Left renal pelvis (tissue), 4 donors: ENCODE data around the gene SIRPB2. TPM values are rescaled to one million over a fixed set of nuclear protein-coding genes. Genes with fewer than 3 reads are reported as not detected.
"Not testable (repeated sequence)": the region's sequence is repeated elsewhere in the genome, so short reads cannot be mapped to it uniquely, and the experiment has no call there.

Experiments used
- DNase-seq, 4 donors: peaks; one replicate each; pipeline ENCODE4 v3.0.0-alpha.2; 2013; ENCODE audit warnings: low read depth in 4 of 4, low spot score in 3 of 4
- polyA plus RNA-seq, 4 donors: library from polyadenylated mRNA; unstranded; fragments of 120-200 nt; gene quantifications; one replicate each; pipeline ENCODE4 v1.2.1, GENCODE V29; 2013; ENCODE audit not compliant: insufficient read length in 4 of 4

SIRPB2 gene
- polyA plus RNA-seq, 4 donors, result 0.41 to 0.88 (median 0.84) TPM

- no peak for DNase-seq
These were observed 9.3 kb upstream of the SIRPB2 start for GRCh38 chr20:1500496-1500895.

- DNase-seq, result no peak
These were observed 8.6 kb upstream of the SIRPB2 start for GRCh38 chr20:1499528-1500420.

- DNase-seq, result not testable (repeated sequence)
These were observed 6.2 kb upstream of the SIRPB2 start for GRCh38 chr20:1497371-1497770.

GRCh38 chr20:1496930-1497329 lies 5.7 kb upstream of the SIRPB2 start:
- DNase-seq, result no peak

GRCh38 chr20:1494436-1494835 lies 3.2 kb upstream of the SIRPB2 start:
- no peak for DNase-seq

GRCh38 chr20:1493536-1493935 lies 2.3 kb upstream of the SIRPB2 start:
- DNase-seq, result no peak

GRCh38 chr20:1491860-1492642 lies 831 bp upstream of the SIRPB2 start:
- DNase-seq, result no peak

- no peak for DNase-seq
These were observed 501 bp downstream of the SIRPB2 start for GRCh38 chr20:1490643-1491195.

GRCh38 chr20:1489764-1490436 lies 1.3 kb downstream of the SIRPB2 start:
- no peak for DNase-seq

GRCh38 chr20:1489325-1489724 lies 1.9 kb downstream of the SIRPB2 start:
- no peak for DNase-seq

GRCh38 chr20:1486566-1486965 lies 4.7 kb downstream of the SIRPB2 start:
- no peak for DNase-seq

GRCh38 chr20:1484438-1485116 lies 6.6 kb downstream of the SIRPB2 start:
- no peak for DNase-seq

- no peak for DNase-seq
These were observed 11.2 kb downstream of the SIRPB2 start for GRCh38 chr20:1479831-1480595.

GRCh38 chr20:1478566-1478965 lies 12.7 kb downstream of the SIRPB2 start:
- DNase-seq, result no peak

- DNase-seq, result no peak
These were observed 13.2 kb downstream of the SIRPB2 start for GRCh38 chr20:1477896-1478490.

- DNase-seq, result no peak
These were observed 16.2 kb downstream of the SIRPB2 start for GRCh38 chr20:1474817-1475603.

GRCh38 chr20:1474325-1474724 lies 16.9 kb downstream of the SIRPB2 start:
- DNase-seq, result no peak
